Body of pancreas (tissue), 4 donors: ENCODE measurements around the gene RBM38.

Experiments used
- CTCF ChIP-seq, 7 experiments: fragments of 450-650 bp in 4 of 7; fragments of 200-600 bp in 3 of 7; sonication (generic) in 3 of 7; IDR thresholded peaks; one replicate each; pipeline ENCODE4 v1.5.1; 2016 to 2019; ENCODE audit warnings: antibody characterized with exemption in 7 of 7
- POLR2A ChIP-seq, 3 donors: fragments of 450-650 bp; IDR thresholded peaks; one replicate each; pipeline ENCODE4 v1.6.1; 2016; ENCODE audit warnings: antibody characterized with exemption in 3 of 3, mild to moderate bottlenecking in 2 of 3

DNA sequence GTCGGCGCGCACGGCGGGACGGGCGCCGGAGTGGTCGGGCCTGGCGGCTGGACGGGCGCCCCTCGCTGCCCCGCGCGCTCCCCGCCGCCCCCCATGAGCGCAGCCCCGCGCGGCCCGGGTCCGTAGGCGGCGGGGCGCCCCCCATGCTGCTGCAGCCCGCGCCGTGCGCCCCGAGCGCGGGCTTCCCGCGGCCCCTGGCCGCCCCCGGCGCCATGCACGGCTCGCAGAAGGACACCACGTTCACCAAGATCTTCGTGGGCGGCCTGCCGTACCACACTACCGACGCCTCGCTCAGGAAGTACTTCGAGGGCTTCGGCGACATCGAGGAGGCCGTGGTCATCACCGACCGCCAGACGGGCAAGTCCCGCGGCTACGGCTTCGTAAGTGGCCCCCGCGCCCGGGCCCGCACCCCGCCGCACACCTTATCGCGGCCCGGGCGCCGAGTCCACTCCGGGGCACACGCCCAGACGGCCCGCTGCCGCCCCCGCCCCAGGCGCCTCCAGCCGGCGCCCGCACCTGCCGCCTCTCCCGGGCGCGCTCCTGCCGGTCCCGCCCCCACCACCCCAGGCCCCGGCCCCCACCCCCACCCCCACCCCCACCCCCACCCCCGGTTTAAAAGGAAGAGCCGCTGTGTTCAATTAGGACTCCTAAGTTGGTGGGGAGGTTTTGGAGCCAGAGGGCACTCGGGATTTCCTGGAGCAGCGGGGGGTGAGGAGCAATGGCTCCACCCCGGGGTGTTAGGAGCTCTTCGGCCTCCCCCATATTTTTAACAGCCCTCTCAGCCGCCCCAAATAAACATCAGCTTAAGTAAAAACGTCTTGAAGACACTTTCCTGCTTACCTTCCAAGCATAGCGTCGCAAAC lies 474 bp downstream of the RBM38 start:
- TF ChIP-seq CTCF (IDR thresholded peaks at IDR 0.05) (no peak), POLR2A (IDR thresholded peaks at IDR 0.05) (no peak)
